Adrenal gland (tissue), 5 donors: Measurements from ENCODE around the gene TENM4.

Experiments used
- CTCF ChIP-seq, 6 experiments: fragments of 450-650 bp in 4 of 6; fragments of 200-600 bp in 2 of 6; sonication (generic) in 1 of 6; IDR thresholded peaks; 1 replicate in 5 of 6; 2 replicates in 1 of 6; pipeline versions ENCODE4 v1.5.1 to v1.8.0; 2016 to 2021; ENCODE audit warnings: antibody characterized with exemption in 6 of 6, mild to moderate bottlenecking in 2 of 6, moderate library complexity in 1 of 6
- POLR2A ChIP-seq, 2 donors: fragments of 450-650 bp; IDR thresholded peaks; one replicate each; pipeline ENCODE4 v1.6.1; 2017; ENCODE audit warnings: antibody characterized with exemption in 2 of 2, mild to moderate bottlenecking in 2 of 2, moderate library complexity in 1 of 2
- donor health status: DM: no; HTN: no; CAD: no.

- TF ChIP-seq CTCF (IDR thresholded peaks at IDR 0.05) (no peak), POLR2A (IDR thresholded peaks at IDR 0.05) (no peak)
These were observed 556.1 kb downstream of the TENM4 start for GRCh38 chr11:78884761-78885160.
